C4-2B (cell line): Measurements from ENCODE around the gene CFAP46.

Experiments
- ZFX ChIP-seq: fragments of 450-650 bp; IDR thresholded peaks from 2 replicates; pipeline ENCODE4 v1.6.1; 2017
- TF ChIP-seq, protein P1 (sequence below): fragments of 450-650 bp; conservative IDR thresholded peaks from 2 replicates; pipeline ENCODE4 v1.5.1; 2017; ENCODE audit warnings: mild to moderate bottlenecking

DNA sequence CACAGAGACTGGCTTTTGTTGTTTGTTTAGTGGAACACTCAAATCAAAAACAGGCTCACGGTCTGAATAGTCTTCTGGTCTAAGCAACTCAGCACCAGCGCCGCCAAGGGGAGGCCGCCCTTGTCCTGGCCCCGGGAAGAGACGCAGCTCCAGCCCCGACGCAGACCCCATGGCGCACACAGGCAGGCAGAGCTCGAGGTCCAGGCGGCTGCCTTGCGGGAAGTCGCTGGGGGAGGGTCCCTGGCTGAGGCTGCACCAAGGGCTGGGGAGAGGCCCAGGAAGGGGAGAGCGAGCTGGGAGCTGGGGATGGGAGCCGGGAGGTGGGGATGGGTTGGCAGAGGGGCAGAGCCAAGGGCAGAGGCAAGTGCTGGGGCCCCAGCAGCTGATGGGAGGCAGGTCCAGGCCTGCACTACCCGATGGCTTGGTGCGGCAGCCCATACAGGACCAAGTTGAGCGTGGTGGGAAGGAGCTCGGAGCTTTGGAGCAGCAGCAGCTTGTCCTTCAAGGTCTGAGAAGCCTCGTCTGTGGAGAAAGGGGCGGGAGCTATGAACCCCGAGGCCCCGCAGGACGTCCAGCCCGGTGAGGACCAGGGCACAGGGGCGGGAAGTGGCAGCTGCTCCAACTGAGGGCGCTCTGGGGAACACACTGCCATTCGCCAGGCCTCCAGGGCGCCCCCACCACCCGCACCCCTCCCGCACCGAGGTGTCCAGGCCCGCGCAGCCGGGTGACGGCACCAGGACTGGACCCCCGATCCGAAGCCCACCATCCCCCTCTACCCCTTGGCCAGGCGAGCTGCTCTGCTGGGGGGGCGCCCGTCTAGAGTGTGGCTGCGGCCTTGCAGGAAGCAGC lies 133.8 kb downstream of the CFAP46 start:
- TF ChIP-seq, protein P1, sequence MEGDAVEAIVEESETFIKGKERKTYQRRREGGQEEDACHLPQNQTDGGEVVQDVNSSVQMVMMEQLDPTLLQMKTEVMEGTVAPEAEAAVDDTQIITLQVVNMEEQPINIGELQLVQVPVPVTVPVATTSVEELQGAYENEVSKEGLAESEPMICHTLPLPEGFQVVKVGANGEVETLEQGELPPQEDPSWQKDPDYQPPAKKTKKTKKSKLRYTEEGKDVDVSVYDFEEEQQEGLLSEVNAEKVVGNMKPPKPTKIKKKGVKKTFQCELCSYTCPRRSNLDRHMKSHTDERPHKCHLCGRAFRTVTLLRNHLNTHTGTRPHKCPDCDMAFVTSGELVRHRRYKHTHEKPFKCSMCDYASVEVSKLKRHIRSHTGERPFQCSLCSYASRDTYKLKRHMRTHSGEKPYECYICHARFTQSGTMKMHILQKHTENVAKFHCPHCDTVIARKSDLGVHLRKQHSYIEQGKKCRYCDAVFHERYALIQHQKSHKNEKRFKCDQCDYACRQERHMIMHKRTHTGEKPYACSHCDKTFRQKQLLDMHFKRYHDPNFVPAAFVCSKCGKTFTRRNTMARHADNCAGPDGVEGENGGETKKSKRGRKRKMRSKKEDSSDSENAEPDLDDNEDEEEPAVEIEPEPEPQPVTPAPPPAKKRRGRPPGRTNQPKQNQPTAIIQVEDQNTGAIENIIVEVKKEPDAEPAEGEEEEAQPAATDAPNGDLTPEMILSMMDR, result no peak
- no peak for TF ChIP-seq ZFX
